Panc1 (cell line): ENCODE results near the gene IRF2BP1. TPM values are rescaled to one million over a fixed set of nuclear protein-coding genes. Genes with fewer than 3 reads are reported as not detected.
"Not testable (repeated sequence)": the region's sequence is repeated elsewhere in the genome, so short reads cannot be mapped to it uniquely, and the experiment has no call there.

Experiments used
- ATAC-seq: fragments of 200-7000 bp; cut with Tn5 transposase; 2 replicates; pipeline ENCODE4 v1.9.1; 2020; ENCODE audit warnings: mild to moderate bottlenecking, moderate library complexity
- BruUV-seq: library from RNA; stranded (reverse); fragments of 400-500 nt; replicated peaks from 2 replicates; lab custom pipeline; 2021; lab: Mats Ljungman, UMichigan
- CTCF ChIA-PET: fragments of 300-600 bp; sonication (Branson Sonifier 250); formaldehyde crosslinking; loops from one replicate; lab custom pipeline; 2022; ENCODE audit warnings: antibody characterized with exemption; lab: Charles Lee
- POLR2A ChIA-PET: fragments of 300-600 bp; sonication (Branson Sonifier 250); formaldehyde crosslinking; loops from one replicate; lab custom pipeline; 2022; ENCODE audit warnings: antibody characterized with exemption; lab: Charles Lee
- DNase-seq: peaks from one replicate; pipeline ENCODE4 v3.0.0-alpha.2; 2010; ENCODE audit warnings: low read depth, low spot score
- H3K27ac ChIP-seq: 2 replicates; pipeline ENCODE4 v1.5.1; 2011; ENCODE audit warnings: mild to moderate bottlenecking, low read length, inconsistent platforms
- H3K27me3 ChIP-seq: fragments of 200-500 bp; sonication (Bioruptor generic); 2 replicates; pipeline ENCODE4 v1.6.0; 2014; ENCODE audit warnings: low read length, inconsistent platforms; ENCODE audit not compliant: control insufficient read depth, insufficient read depth
- H3K36me3 ChIP-seq: fragments of 200-500 bp; sonication (Bioruptor generic); 2 replicates; pipeline ENCODE4 v1.5.1; 2014; ENCODE audit warnings: inconsistent platforms, mild to moderate bottlenecking, low read length, moderate library complexity; ENCODE audit not compliant: control insufficient read depth, insufficient read depth
- H3K4me1 ChIP-seq: 2 replicates; pipeline ENCODE4 v1.5.1; 2011; ENCODE audit warnings: inconsistent platforms, mild to moderate bottlenecking, low read length, moderate library complexity; ENCODE audit not compliant: control insufficient read depth, insufficient read depth
- H3K4me3 ChIP-seq, 2 experiments: 2 replicates each; pipeline ENCODE4 v1.5.1; 2011 to 2012; ENCODE audit warnings: low read depth in 2 of 2, low read length in 2 of 2, mild to moderate bottlenecking in 2 of 2, inconsistent platforms in 1 of 2, moderate library complexity in 1 of 2
- H3K9me3 ChIP-seq: fragments of 200-500 bp; sonication (Bioruptor generic); 2 replicates; pipeline ENCODE4 v1.5.1; 2014; ENCODE audit warnings: low read depth, mild to moderate bottlenecking, inconsistent platforms, low read length, moderate library complexity; ENCODE audit not compliant: control insufficient read depth, insufficient read depth
- POLR2AphosphoS5 ChIP-seq: IDR thresholded peaks from 2 replicates; pipeline ENCODE4 v1.6.1; 2012; ENCODE audit warnings: mild to moderate bottlenecking, low read depth, low read length, moderate library complexity
- SIN3A ChIP-seq: IDR thresholded peaks from 2 replicates; pipeline ENCODE4 v1.6.1; 2012; ENCODE audit warnings: low read depth, mild to moderate bottlenecking, low read length, moderate library complexity, borderline replicate concordance; ENCODE audit not compliant: insufficient read depth
- TCF7L2 ChIP-seq: IDR thresholded peaks from 2 replicates; pipeline ENCODE4 v1.6.1; 2011; ENCODE audit warnings: mild to moderate bottlenecking, low read depth, low read length, inconsistent platforms
- in situ Hi-C: cut with HindIII; loops from 2 replicates; pipeline ENCODE4 v1.10.0; 2016; ENCODE audit warnings: low sequenced_read_pairs, low pct_unique_long_range_greater_than_20kb
- intact Hi-C: fragments of 100-400 bp; cut with micrococcal nuclease; formaldehyde crosslinking; loops from one replicate; pipeline ENCODE4 v1.10.0; 2022; ENCODE audit not compliant: unreplicated experiment
- total RNA-seq: library from RNA; stranded (reverse); gene quantifications from one replicate; pipeline ENCODE4 v1.2.1, GENCODE V29; 2021; ENCODE audit not compliant: unreplicated experiment
- TF ChIP-seq, protein P1 (sequence below): fragments of 450-650 bp; IDR thresholded peaks from 2 replicates; pipeline ENCODE4 v1.5.1; 2017; ENCODE audit warnings: mild to moderate bottlenecking
- TF ChIP-seq, protein P2 (sequence below), 2 experiments: IDR thresholded peaks; 2 replicates each; pipeline ENCODE4 v1.6.1; 2011 to 2012; ENCODE audit warnings: low read depth in 2 of 2, control low read depth in 1 of 2, low read length in 1 of 2, mild to moderate bottlenecking in 1 of 2, moderate library complexity in 1 of 2; ENCODE audit not compliant: insufficient read depth in 1 of 2

IRF2BP1 gene
- total RNA-seq, 1 experiment from 2014 or later, result 21.9 TPM

- H3K27me3 ChIP-seq, result no peaks in the 10 kb centered on the region
- intact Hi-C loops (no loop called here), in situ Hi-C loops (no loop called here)
- no TSS peak for BruUV-seq
- H3K27ac ChIP-seq, result no peak overlapping the region
- DNase-seq (no peak), ATAC-seq (no peak)
- ChIA-PET CTCF (no interaction called here), POLR2A (no interaction called here)
- no peaks in the 10 kb centered on the region for H3K4me1 ChIP-seq
- TF ChIP-seq POLR2AphosphoS5 (no peak), SIN3A (no peak), TCF7L2 (no peak)
- TF ChIP-seq, protein P1, sequence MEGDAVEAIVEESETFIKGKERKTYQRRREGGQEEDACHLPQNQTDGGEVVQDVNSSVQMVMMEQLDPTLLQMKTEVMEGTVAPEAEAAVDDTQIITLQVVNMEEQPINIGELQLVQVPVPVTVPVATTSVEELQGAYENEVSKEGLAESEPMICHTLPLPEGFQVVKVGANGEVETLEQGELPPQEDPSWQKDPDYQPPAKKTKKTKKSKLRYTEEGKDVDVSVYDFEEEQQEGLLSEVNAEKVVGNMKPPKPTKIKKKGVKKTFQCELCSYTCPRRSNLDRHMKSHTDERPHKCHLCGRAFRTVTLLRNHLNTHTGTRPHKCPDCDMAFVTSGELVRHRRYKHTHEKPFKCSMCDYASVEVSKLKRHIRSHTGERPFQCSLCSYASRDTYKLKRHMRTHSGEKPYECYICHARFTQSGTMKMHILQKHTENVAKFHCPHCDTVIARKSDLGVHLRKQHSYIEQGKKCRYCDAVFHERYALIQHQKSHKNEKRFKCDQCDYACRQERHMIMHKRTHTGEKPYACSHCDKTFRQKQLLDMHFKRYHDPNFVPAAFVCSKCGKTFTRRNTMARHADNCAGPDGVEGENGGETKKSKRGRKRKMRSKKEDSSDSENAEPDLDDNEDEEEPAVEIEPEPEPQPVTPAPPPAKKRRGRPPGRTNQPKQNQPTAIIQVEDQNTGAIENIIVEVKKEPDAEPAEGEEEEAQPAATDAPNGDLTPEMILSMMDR, result no peak
- TF ChIP-seq, protein P2, sequence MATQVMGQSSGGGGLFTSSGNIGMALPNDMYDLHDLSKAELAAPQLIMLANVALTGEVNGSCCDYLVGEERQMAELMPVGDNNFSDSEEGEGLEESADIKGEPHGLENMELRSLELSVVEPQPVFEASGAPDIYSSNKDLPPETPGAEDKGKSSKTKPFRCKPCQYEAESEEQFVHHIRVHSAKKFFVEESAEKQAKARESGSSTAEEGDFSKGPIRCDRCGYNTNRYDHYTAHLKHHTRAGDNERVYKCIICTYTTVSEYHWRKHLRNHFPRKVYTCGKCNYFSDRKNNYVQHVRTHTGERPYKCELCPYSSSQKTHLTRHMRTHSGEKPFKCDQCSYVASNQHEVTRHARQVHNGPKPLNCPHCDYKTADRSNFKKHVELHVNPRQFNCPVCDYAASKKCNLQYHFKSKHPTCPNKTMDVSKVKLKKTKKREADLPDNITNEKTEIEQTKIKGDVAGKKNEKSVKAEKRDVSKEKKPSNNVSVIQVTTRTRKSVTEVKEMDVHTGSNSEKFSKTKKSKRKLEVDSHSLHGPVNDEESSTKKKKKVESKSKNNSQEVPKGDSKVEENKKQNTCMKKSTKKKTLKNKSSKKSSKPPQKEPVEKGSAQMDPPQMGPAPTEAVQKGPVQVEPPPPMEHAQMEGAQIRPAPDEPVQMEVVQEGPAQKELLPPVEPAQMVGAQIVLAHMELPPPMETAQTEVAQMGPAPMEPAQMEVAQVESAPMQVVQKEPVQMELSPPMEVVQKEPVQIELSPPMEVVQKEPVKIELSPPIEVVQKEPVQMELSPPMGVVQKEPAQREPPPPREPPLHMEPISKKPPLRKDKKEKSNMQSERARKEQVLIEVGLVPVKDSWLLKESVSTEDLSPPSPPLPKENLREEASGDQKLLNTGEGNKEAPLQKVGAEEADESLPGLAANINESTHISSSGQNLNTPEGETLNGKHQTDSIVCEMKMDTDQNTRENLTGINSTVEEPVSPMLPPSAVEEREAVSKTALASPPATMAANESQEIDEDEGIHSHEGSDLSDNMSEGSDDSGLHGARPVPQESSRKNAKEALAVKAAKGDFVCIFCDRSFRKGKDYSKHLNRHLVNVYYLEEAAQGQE (IDR thresholded peaks at IDR 0.05; ENCODE audit: insufficient read depth in 1 of 2, low read depth in 2 of 2, low read length in 1 of 2), result no peak
- no peaks in the 10 kb centered on the region for H3K36me3 ChIP-seq
- H3K4me3 ChIP-seq, result no peak overlapping the region
- no peaks in the 10 kb centered on the region for H3K9me3 ChIP-seq
Observed at GRCh38 chr19:45872095-45872919, 13.6 kb downstream of the IRF2BP1 start.

DNA sequence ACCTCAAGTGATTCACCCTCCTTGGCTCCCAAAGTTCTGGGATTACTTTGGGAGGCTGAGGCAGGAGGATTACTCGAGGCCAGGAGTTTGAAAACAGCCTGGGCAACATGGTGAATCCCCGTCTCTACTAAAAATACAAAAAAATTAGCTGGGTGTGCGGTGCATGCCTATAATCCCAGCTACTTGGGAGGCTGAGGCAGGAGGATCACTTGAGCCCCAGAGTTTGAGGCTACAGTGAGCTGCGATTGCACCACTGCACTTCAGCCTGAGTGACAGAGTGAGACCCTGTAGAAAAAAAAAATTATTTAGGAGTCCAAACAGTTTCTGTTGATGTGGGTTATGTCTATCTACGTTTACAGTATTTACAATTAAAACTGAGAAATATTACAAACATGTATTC, 15.1 kb downstream of the IRF2BP1 start:
- Histone ChIP-seq H3K4me1 (no peaks in the 10 kb centered on the region), H3K9me3 (no peaks in the 10 kb centered on the region), H3K36me3 (no peaks in the 10 kb centered on the region), H3K27me3 (no peaks in the 10 kb centered on the region), H3K27ac (no peak overlapping the region), H3K4me3 (no peak overlapping the region)
- DNase-seq (no peak), ATAC-seq (no peak)
- in situ Hi-C loops, result no loop called here
- no TSS peak for BruUV-seq
- CTCF ChIA-PET, result no interaction called here
- intact Hi-C loops, result no loop called here
- POLR2A ChIA-PET, result no interaction called here
- TF ChIP-seq POLR2AphosphoS5 (no peak), SIN3A (no peak), TCF7L2 (no peak)
- TF ChIP-seq, protein P1, result no peak
- TF ChIP-seq, protein P2 (IDR thresholded peaks at IDR 0.05; ENCODE audit: insufficient read depth in 1 of 2, low read depth in 2 of 2, low read length in 1 of 2), result no peak

- CTCF ChIA-PET, H3K27ac ChIP-seq, in situ Hi-C loops, H3K36me3 ChIP-seq, H3K9me3 ChIP-seq, H3K4me3 ChIP-seq, DNase-seq, ATAC-seq, intact Hi-C loops, H3K4me1 ChIP-seq, BruUV-seq, POLR2A ChIA-PET, H3K27me3 ChIP-seq: not testable (repeated sequence)
Observed at GRCh38 chr19:45867241-45867640, 18.7 kb downstream of the IRF2BP1 start.
